ENCODE results near the gene TTC9C. TPM values are rescaled to one million over a fixed set of nuclear protein-coding genes. Genes with fewer than 3 reads are reported as not detected.
"Not testable (repeated sequence)": the region's sequence is repeated elsewhere in the genome, so short reads cannot be mapped to it uniquely, and the experiment has no call there.

Gene TTC9C
- total RNA-seq, 1 experiment from 2014 or later, result 47.0 TPM

GRCh38 chr11:62719302-62719978 lies 8.8 kb upstream of the TTC9C start:
- H3K9me3 ChIP-seq (replicated peaks), result no peaks in the 10 kb centered on the region
- DNase-seq, result no peak
- no peak overlapping the region for H3K27ac ChIP-seq
- peaks cover 90% of the 10 kb centered on the region for H3K36me3 ChIP-seq
- H3K4me1 ChIP-seq, result no peaks in the 10 kb centered on the region; the same call in 1 of the 2 replicates
- no peaks in the 10 kb centered on the region for H3K27me3 ChIP-seq
- H3K4me3 ChIP-seq, result no peak overlapping the region

- Histone ChIP-seq H3K9me3 (replicated peaks) (no peaks in the 10 kb centered on the region), H3K4me3 (no peak overlapping the region), H3K4me1 (no peaks in the 10 kb centered on the region; the same call in 1 of the 2 replicates), H3K27ac (no peak overlapping the region), H3K36me3 (peaks cover 82% of the 10 kb centered on the region), H3K27me3 (no peaks in the 10 kb centered on the region)
- no peak for DNase-seq
These were observed 6.3 kb upstream of the TTC9C start for GRCh38 chr11:62721994-62722393.

- H3K4me1 ChIP-seq, result no peaks in the 10 kb centered on the region; the same call in 1 of the 2 replicates
- no peak overlapping the region for H3K27ac ChIP-seq
- H3K27me3 ChIP-seq, result no peaks in the 10 kb centered on the region
- peak overlapping the region; percentile 79 for H3K4me3 ChIP-seq
- no peaks in the 10 kb centered on the region for H3K9me3 ChIP-seq (replicated peaks)
- peaks cover 62% of the 10 kb centered on the region for H3K36me3 ChIP-seq
- no peak for DNase-seq
These were observed 4.1 kb upstream of the TTC9C start for GRCh38 chr11:62724171-62724570.

- DNase-seq, result no peak
- H3K4me1 ChIP-seq, result no peaks in the 10 kb centered on the region; the same call in 1 of the 2 replicates
- H3K27ac ChIP-seq, result no peak overlapping the region
- H3K4me3 ChIP-seq, result peak overlapping the region; percentile 79
- no peaks in the 10 kb centered on the region for H3K9me3 ChIP-seq (replicated peaks)
- H3K27me3 ChIP-seq, result no peaks in the 10 kb centered on the region
- peaks cover 51% of the 10 kb centered on the region for H3K36me3 ChIP-seq
These were observed 2.6 kb upstream of the TTC9C start for GRCh38 chr11:62725646-62726045.

GRCh38 chr11:62726156-62726914 lies 2.0 kb upstream of the TTC9C start:
- peaks cover 49% of the 10 kb centered on the region for H3K36me3 ChIP-seq
- peak overlapping the region; percentile 79 for H3K4me3 ChIP-seq
- H3K27me3 ChIP-seq, result no peaks in the 10 kb centered on the region
- no peaks in the 10 kb centered on the region for H3K9me3 ChIP-seq (replicated peaks)
- no peak overlapping the region; the same call in 1 of the 2 replicates for H3K27ac ChIP-seq
- peak in 1 of 2 experiments; percentile 18 for DNase-seq
- no peaks in the 10 kb centered on the region; the same call in 1 of the 2 replicates for H3K4me1 ChIP-seq

GRCh38 chr11:62726915-62727164 lies 1.4 kb upstream of the TTC9C start:
- Histone ChIP-seq H3K27ac (peak overlapping the region; percentile 93; the same call in 1 of the 2 replicates), H3K4me3 (peak overlapping the region; percentile 79), H3K9me3 (replicated peaks) (no peaks in the 10 kb centered on the region), H3K36me3 (peaks cover 44% of the 10 kb centered on the region), H3K4me1 (no peaks in the 10 kb centered on the region; the same call in 1 of the 2 replicates), H3K27me3 (no peaks in the 10 kb centered on the region)
- no peak for DNase-seq

- peak within 1 kb of the TSS; percentile 93 for H3K27ac ChIP-seq
- H3K36me3 ChIP-seq, result peaks cover 39% of the 10 kb centered on the region
These were observed 968 bp upstream of the TTC9C start, which contains the start of gene HNRNPUL2 for GRCh38 chr11:62727165-62727871. HNRNPUL2 (minus strand) TSS chr11:62727457; CDS start chr11:62727156, 301 bp downstream.

GRCh38 chr11:62727872-62728170 lies 465 bp upstream of the TTC9C start:
- peak; percentile 94 to 98 for DNase-seq
- H3K36me3 ChIP-seq, result peaks cover 34% of the 10 kb centered on the region
- H3K4me1 ChIP-seq, result no peaks in the 10 kb centered on the region; the same call in 1 of the 2 replicates
- peak overlapping the region; percentile 93 for H3K27ac ChIP-seq
- no peaks in the 10 kb centered on the region for H3K9me3 ChIP-seq (replicated peaks)
- peak overlapping the region; percentile 79 for H3K4me3 ChIP-seq
- no peaks in the 10 kb centered on the region for H3K27me3 ChIP-seq

More at GRCh38 chr11:62727165-62727871, 968 bp upstream of the TTC9C start, which contains the start of gene HNRNPUL2:
- Histone ChIP-seq H3K27me3 (no peaks in the 10 kb centered on the region), H3K4me1 (no peaks in the 10 kb centered on the region; the same call in 1 of the 2 replicates), H3K4me3 (peak within 1 kb of the TSS; percentile 79), H3K9me3 (replicated peaks) (no peaks in the 10 kb centered on the region)
- DNase-seq, result peak; percentile 98 to 99

GRCh38 chr11:62730076-62730475 lies 1.8 kb downstream of the TTC9C start:
- not testable (repeated sequence) for H3K4me1 ChIP-seq; H3K9me3 ChIP-seq (replicated peaks); H3K4me3 ChIP-seq; DNase-seq; H3K27me3 ChIP-seq; H3K27ac ChIP-seq
- H3K36me3 ChIP-seq, result peaks cover 22% of the 10 kb centered on the region

GRCh38 chr11:62732830-62733229 lies 4.5 kb downstream of the TTC9C start:
- H3K27me3 ChIP-seq, result no peaks in the 10 kb centered on the region

GRCh38 chr11:62737196-62737595 lies 8.9 kb downstream of the TTC9C start:
- H3K27ac ChIP-seq, result no peak overlapping the region
- H3K36me3 ChIP-seq, result peaks cover 39% of the 10 kb centered on the region
- H3K4me1 ChIP-seq, result no peaks in the 10 kb centered on the region
- H3K9me3 ChIP-seq (replicated peaks), result no peaks in the 10 kb centered on the region
- H3K4me3 ChIP-seq, result no peak overlapping the region
- DNase-seq, result no peak
- no peaks in the 10 kb centered on the region for H3K27me3 ChIP-seq

More at GRCh38 chr11:62732830-62733229, 4.5 kb downstream of the TTC9C start:
- Histone ChIP-seq H3K4me3 (no peak overlapping the region), H3K4me1 (no peaks in the 10 kb centered on the region), H3K27ac (no peak overlapping the region), H3K36me3 (peaks cover 25% of the 10 kb centered on the region), H3K9me3 (replicated peaks) (no peaks in the 10 kb centered on the region)
- DNase-seq, result no peak

- Histone ChIP-seq H3K4me1 (no peaks in the 10 kb centered on the region), H3K9me3 (replicated peaks) (no peaks in the 10 kb centered on the region), H3K27ac (no peak overlapping the region), H3K4me3 (no peak overlapping the region), H3K27me3 (no peaks in the 10 kb centered on the region), H3K36me3 (no peaks in the 10 kb centered on the region)
- no peak for DNase-seq
These were observed 19.3 kb downstream of the TTC9C start for GRCh38 chr11:62747475-62748160.

GRCh38 chr11:62749931-62750330 lies 21.6 kb downstream of the TTC9C start:
- not testable (repeated sequence) for H3K27ac ChIP-seq; H3K4me1 ChIP-seq; DNase-seq; H3K27me3 ChIP-seq; H3K4me3 ChIP-seq; H3K9me3 ChIP-seq (replicated peaks); H3K36me3 ChIP-seq

- DNase-seq, result no peak
- H3K9me3 ChIP-seq (replicated peaks), result no peaks in the 10 kb centered on the region
- peaks cover 6% of the 10 kb centered on the region; the same call in 1 of the 2 replicates for H3K4me1 ChIP-seq
- no peaks in the 10 kb centered on the region for H3K36me3 ChIP-seq
- H3K27ac ChIP-seq, result no peak overlapping the region
- H3K27me3 ChIP-seq, result no peaks in the 10 kb centered on the region
- no peak overlapping the region for H3K4me3 ChIP-seq
These were observed 24.0 kb downstream of the TTC9C start for GRCh38 chr11:62752177-62752785.
